ENCODE measurements around the gene PHPT1.

GRCh38 chr9:136826703-136827582 is 22.3 kb upstream of the PHPT1 start:
- TF ChIP-seq CTCF (IDR thresholded peaks at IDR 0.05; ENCODE audit: insufficient read depth, low read depth, low read length) (no peak), EZH2 (IDR thresholded peaks at IDR 0.05; ENCODE audit: insufficient read depth, low read length) (no peak)

All from astrocyte (in vitro differentiated cells and primary cell).